Mesothelial cell of epicardium (in vitro differentiated cells): ENCODE measurements around the gene PTPN1. TPM values are rescaled to one million over a fixed set of nuclear protein-coding genes. Genes with fewer than 3 reads are reported as not detected.
A peak's percentile ranks its signal among the peaks of the same experiment; 100 is the strongest.
"Not testable (repeated sequence)": the region's sequence is repeated elsewhere in the genome, so short reads cannot be mapped to it uniquely, and the experiment has no call there.

ENCODE experiments used
- DNase-seq, 2 experiments: peaks; one replicate each; pipeline ENCODE4 v3.0.0; 2021; ENCODE audit warnings: low spot score in 2 of 2; ENCODE audit not compliant: unreplicated experiment in 2 of 2
- H3K27ac Mint-ChIP-seq: 2 replicates; pipeline ENCODE4 v1.8.0; 2021; ENCODE audit warnings: mixed read lengths
- H3K27me3 Mint-ChIP-seq: 2 replicates; pipeline ENCODE4 v1.8.0; 2021; ENCODE audit warnings: low read depth, mixed read lengths
- H3K36me3 Mint-ChIP-seq: 2 replicates; pipeline ENCODE4 v1.8.0; 2021; ENCODE audit warnings: mixed read lengths
- H3K4me1 Mint-ChIP-seq: 2 replicates; pipeline ENCODE4 v1.8.0; 2021; ENCODE audit warnings: mixed read lengths
- H3K4me3 Mint-ChIP-seq: 2 replicates; pipeline ENCODE4 v1.8.0; 2021; ENCODE audit warnings: mild to moderate bottlenecking, moderate library complexity, mixed read lengths
- H3K9me3 Mint-ChIP-seq: 2 replicates; pipeline ENCODE4 v1.8.0; 2021; ENCODE audit warnings: mixed read lengths
- CTCF ChIP-seq: fragments of 200-600 bp; sonication (generic); IDR thresholded peaks from one replicate; pipeline ENCODE4 v1.5.0; 2021; ENCODE audit warnings: antibody characterized with exemption; ENCODE audit not compliant: unreplicated experiment
- total RNA-seq: library from RNA; stranded (reverse); gene quantifications from 3 replicates; pipeline ENCODE4 v1.2.1, GENCODE V29; 2021

Gene PTPN1
- total RNA-seq, 1 donor from 2014 or later: 27.7 TPM

- H3K4me3 Mint-ChIP-seq: no peak overlapping the region
- H3K4me1 Mint-ChIP-seq: peaks cover 31% of the 10 kb centered on the region
- TF ChIP-seq CTCF: no peak
- no peaks in the 10 kb centered on the region for H3K9me3 Mint-ChIP-seq
- no peaks in the 10 kb centered on the region for H3K27me3 Mint-ChIP-seq
- H3K27ac Mint-ChIP-seq: no peak overlapping the region
- no peak for DNase-seq
- peaks cover 22% of the 10 kb centered on the region for H3K36me3 Mint-ChIP-seq
These were observed 55.2 kb downstream of the PTPN1 start for GRCh38 chr20:50565383-50565782.

GRCh38 chr20:50565871-50566270 lies 55.7 kb downstream of the PTPN1 start:
- DNase-seq: no peak
- Mint-ChIP-seq H3K9me3 (no peaks in the 10 kb centered on the region), H3K4me3 (no peak overlapping the region), H3K36me3 (peaks cover 22% of the 10 kb centered on the region), H3K27ac (no peak overlapping the region), H3K4me1 (peaks cover 31% of the 10 kb centered on the region), H3K27me3 (no peaks in the 10 kb centered on the region)
- TF ChIP-seq CTCF: no peak

- Mint-ChIP-seq H3K4me1 (peaks cover 32% of the 10 kb centered on the region), H3K9me3 (no peaks in the 10 kb centered on the region), H3K27ac (no peak overlapping the region), H3K27me3 (no peaks in the 10 kb centered on the region), H3K4me3 (no peak overlapping the region), H3K36me3 (peaks cover 21% of the 10 kb centered on the region)
- TF ChIP-seq CTCF: no peak
- no peak for DNase-seq
These were observed 57.8 kb downstream of the PTPN1 start for GRCh38 chr20:50567860-50568548.

GRCh38 chr20:50568549-50568942 lies 58.4 kb downstream of the PTPN1 start:
- peaks cover 32% of the 10 kb centered on the region for H3K4me1 Mint-ChIP-seq
- TF ChIP-seq CTCF: no peak
- H3K27me3 Mint-ChIP-seq: no peaks in the 10 kb centered on the region
- no peak overlapping the region for H3K4me3 Mint-ChIP-seq
- no peaks in the 10 kb centered on the region for H3K9me3 Mint-ChIP-seq
- H3K36me3 Mint-ChIP-seq: peaks cover 16% of the 10 kb centered on the region
- H3K27ac Mint-ChIP-seq: no peak overlapping the region
- DNase-seq: no peak

GRCh38 chr20:50569487-50569863 lies 59.3 kb downstream of the PTPN1 start:
- peaks cover 32% of the 10 kb centered on the region for H3K4me1 Mint-ChIP-seq
- H3K9me3 Mint-ChIP-seq, H3K27ac Mint-ChIP-seq, DNase-seq, H3K4me3 Mint-ChIP-seq, H3K27me3 Mint-ChIP-seq: not testable (repeated sequence)
- H3K36me3 Mint-ChIP-seq: peaks cover 18% of the 10 kb centered on the region

- H3K9me3 Mint-ChIP-seq: no peaks in the 10 kb centered on the region
- TF ChIP-seq CTCF: no peak
- peaks cover 30% of the 10 kb centered on the region for H3K4me1 Mint-ChIP-seq
- H3K4me3 Mint-ChIP-seq: no peak overlapping the region
- peaks cover 23% of the 10 kb centered on the region for H3K36me3 Mint-ChIP-seq
- no peak for DNase-seq
- no peaks in the 10 kb centered on the region for H3K27me3 Mint-ChIP-seq
- H3K27ac Mint-ChIP-seq: peak overlapping the region; percentile 32
These were observed 60.0 kb downstream of the PTPN1 start for GRCh38 chr20:50569864-50570836.
